HG03469 (cell line): Measurements from ENCODE around the gene AATK.
"Not testable (repeated sequence)": the region's sequence is repeated elsewhere in the genome, so short reads cannot be mapped to it uniquely, and the experiment has no call there.

Experiments
- ATAC-seq: cut with Tn5 transposase; IDR thresholded peaks from one replicate; pipeline ENCODE4 v1.9.1; 2021; ENCODE audit warnings: mild to moderate bottlenecking, moderate library complexity, moderate number of reproducible peaks; ENCODE audit not compliant: unreplicated experiment

AATK gene

GRCh38 chr17:81163703-81164370, 2.2 kb downstream of the AATK start:
- no peak for ATAC-seq

DNA sequence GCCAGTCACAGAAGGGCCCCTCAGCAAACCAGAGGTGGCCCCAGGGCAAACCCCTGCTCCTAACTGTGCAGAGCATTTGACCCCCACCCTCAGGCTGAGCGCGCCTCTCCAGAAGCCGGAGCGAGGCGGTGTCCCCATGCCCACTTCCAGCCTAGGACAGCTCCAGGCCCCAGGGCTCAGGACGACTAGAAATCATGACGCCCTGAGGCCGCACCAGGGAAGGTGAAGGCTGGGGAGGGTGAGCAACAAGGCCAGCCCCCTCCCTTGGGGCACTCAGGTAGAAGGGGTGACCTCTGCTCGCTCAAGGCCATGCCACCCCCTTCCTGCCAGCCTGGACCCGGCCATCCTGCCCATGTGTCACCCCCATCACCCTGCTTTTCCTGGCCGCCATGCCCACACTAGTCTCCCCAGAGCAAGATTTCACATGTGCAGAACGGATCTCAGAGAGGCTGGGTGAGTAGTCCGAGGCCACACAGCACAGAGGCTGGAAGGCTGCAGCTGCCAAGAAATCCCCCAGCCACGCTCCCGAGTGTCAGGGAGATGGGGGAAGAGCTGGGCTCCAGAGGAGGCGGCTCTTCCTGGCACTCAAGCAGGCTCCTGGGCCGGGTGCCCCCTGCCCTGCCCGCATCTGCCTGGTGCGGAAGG, 2.8 kb downstream of the AATK start:
- ATAC-seq, result no peak

DNA sequence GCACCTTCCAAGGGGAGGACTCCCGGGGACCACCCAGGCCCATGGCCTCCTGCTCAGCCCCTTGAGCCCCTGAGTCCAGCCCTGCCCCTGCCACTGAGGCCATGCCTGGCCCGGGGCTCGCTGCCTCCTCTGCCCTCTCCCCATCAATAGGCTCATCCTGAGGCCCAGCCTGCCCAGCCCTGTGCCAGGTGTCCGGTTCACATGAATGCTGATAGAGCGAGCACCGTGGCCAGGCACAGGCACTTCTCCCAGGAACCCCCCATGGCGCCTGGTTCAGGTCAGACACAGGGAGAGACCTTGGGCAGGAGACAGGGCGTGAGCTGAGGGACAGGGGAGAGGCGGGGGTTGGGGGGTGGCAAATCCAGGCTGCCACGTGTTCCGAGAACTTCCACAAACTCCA, 3.5 kb downstream of the AATK start:
- no peak for ATAC-seq

DNA sequence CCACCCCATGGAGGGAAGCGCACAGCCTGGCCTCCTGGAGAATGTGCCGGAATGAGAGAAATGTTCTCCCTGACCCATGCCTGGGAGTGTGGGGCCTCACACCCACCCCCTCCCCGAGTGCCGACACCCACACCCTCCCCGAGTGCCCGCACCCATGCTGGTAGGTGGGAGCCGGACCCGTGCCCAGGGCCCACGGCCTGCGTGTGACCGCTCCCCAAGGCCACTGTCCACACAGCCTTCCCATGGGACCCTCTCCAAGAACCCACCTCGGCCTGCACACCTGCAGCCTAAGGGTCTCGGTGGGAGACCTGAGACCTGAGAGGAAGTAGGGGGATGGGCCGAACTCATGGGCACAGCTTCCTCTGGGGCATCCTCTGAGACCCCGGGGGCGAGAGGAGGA, 4.0 kb downstream of the AATK start:
- no peak for ATAC-seq

DNA sequence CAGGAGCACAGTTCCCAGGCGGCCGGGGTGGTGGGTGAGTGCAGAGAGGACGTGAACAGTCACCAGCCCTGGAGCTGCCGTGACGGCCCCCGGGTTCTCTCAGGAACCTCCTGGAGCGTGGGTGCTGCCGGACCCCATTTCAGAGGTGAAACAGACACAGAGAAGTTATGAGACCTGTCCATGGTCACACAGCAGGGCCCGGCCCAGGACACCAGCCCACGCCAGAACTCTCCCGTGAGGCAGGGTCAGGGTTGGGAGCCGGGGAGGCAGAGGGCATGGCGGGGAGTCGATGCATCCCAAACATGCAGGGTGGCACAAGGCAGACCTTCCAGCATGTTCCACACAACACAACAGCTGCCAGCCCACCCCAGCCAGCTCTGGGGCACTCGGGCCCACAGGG, 4.5 kb downstream of the AATK start:
- ATAC-seq, result no peak

- no peak for ATAC-seq
Observed at GRCh38 chr17:81160747-81161453, 5.1 kb downstream of the AATK start.

- ATAC-seq, result no peak
Observed at GRCh38 chr17:81160306-81160705, 5.7 kb downstream of the AATK start.

DNA sequence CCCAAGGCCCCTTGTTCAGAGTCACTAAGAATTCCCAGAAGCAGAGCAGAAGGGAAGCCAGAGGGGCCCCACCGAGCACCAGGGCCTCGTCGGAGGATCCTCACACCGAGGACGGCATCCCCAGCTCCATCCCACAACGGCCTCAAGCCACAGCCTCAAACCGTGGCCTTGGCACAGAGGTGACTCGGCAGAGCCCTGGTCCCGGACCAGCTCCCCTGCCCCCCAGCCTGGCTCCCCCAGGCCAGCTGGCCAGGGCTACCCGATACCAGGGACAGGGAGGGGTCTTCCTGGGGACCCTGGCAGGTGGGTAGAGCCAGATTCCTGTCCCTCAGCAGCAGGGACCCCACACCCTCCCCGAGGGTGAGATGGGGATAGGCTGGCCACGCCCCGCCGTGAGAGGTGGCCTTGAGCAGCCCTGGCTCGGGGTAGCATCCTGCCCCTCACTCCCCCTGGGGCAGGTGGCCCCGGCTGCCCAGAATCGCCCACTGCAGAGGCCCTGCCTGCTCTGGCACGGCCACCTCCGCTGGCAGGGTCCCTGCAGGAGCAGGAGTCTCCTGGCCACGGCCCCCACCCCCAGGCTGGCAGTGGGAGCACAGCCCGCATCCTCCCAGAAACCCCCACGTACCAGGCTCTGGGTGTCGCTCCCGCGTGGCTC, 6.3 kb downstream of the AATK start:
- ATAC-seq, result no peak

- no peak for ATAC-seq
Observed at GRCh38 chr17:81158688-81159590, 7.1 kb downstream of the AATK start.

DNA sequence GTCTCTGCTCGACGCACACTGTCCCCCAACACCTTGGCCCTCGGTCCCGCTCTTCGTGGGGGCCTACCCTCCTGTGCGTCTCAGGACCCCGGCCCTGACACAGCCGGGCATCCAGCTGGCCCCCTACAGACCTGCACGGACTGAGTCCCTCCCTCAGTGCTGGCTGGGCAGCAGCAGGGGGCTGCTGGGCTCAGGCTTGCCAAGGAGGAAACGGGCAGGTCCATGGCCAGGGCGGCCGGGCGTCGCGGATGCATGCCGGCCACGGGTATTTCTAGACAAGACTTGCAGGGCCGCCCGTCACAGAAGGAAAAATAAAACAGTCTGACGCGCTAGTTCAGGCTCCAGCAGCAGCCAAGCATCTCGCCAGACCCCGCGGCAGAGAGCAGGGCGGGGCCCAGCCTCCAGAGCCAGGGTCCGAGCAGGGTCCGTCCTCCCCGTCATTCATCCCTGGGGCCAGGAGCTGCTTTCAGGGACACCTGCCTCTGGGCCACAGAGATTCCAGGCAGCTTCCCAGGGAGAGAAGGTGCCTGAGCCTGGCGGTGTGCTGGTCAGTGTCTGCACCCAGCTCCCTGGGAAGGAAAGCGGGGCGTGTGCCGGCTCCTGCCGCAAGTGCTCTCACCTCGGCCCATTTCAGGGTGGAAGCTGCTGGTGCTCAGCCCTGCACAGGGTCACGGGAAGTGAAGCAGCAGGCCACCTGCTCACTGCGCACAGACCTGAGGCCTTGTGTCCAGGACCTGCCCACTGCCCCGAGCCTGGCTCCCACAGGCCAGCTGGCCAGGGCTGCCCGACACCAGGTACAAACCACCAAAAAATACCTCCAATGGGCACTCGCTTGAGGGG, 8.0 kb downstream of the AATK start:
- no peak for ATAC-seq

GRCh38 chr17:81156866-81157805, 8.9 kb downstream of the AATK start:
- no peak for ATAC-seq

- ATAC-seq, result no peak
Observed at GRCh38 chr17:81154961-81155360, 11.1 kb downstream of the AATK start.

GRCh38 chr17:81154016-81154415, 12.0 kb downstream of the AATK start:
- ATAC-seq, result not testable (repeated sequence)

- ATAC-seq, result no peak
Observed at GRCh38 chr17:81153340-81153803, 12.6 kb downstream of the AATK start.

DNA sequence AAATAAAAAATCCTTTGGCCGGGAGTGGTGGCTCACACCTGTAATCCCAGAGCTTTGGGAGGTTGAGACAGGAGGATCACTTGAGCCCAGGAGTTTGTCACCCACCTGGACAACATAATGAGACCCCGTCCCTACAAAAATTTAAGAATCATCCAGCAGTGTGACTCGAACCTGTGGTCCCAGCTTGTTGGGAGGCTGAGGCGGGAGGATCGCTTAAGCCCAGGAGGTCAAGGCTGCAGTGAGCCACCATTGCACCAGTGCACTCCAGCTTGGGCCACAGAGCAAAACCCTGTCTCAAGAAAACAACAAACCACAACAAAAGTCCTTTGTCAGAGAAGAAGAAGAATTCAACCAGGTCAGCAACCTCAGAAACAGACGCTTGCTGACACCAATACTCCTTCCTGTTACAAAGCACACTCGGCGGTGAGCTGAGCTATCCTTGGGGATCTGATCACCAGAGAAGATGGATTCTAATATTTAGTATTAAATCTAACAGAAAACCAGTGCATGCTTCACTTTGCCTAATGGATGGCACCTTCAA, 13.7 kb downstream of the AATK start:
- ATAC-seq, result no peak

GRCh38 chr17:81151278-81151677, 14.7 kb downstream of the AATK start:
- ATAC-seq, result no peak

- ATAC-seq, result no peak
Observed at GRCh38 chr17:81150377-81151077, 15.5 kb downstream of the AATK start.
